NCI-H187 (cell line): ENCODE results near the gene ITGB2.
"Not testable (repeated sequence)": the region's sequence is repeated elsewhere in the genome, so short reads cannot be mapped to it uniquely, and the experiment has no call there.

ENCODE experiments used
- DNase-seq, 2 experiments: peaks; one replicate each; lab custom pipeline; 2025; lab: John Stamatoyannopoulos, UW

The ITGB2 gene

DNA sequence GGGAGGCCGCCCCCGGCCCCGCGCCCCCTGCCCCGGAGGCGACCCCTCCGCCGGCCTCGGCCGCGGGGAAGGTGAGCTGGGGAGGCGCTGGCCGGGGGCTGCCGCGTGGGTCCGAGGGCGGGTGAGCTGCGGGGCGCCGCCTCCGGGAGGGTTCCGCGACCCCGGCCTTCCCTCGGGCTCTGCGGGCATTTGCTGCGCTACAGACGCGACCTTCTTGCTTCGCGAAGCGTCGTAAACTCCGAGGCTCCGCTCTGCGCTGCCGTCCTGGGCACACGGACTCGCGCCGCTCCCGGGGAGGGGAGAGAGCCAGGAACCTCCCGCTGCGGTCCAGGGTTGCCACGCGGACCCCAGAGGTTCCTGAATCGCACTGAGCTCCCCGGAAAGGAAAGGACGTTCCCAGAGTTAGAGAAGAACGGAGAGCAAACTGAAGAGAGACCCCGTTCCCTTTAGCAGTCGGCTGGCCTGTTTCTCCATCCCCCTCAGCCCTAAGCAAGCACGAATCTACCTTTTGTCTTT lies 19.5 kb upstream of the ITGB2 start:
- no peak for DNase-seq

GRCh38 chr21:44939532-44940115 lies 18.9 kb upstream of the ITGB2 start, which contains the start of gene SLX9:
TSS of gene SLX9 (plus strand) at chr21:44940029. CDS start at chr21:44940058, 29 bp downstream.
- peak; percentile 54 to 70 for DNase-seq

DNA sequence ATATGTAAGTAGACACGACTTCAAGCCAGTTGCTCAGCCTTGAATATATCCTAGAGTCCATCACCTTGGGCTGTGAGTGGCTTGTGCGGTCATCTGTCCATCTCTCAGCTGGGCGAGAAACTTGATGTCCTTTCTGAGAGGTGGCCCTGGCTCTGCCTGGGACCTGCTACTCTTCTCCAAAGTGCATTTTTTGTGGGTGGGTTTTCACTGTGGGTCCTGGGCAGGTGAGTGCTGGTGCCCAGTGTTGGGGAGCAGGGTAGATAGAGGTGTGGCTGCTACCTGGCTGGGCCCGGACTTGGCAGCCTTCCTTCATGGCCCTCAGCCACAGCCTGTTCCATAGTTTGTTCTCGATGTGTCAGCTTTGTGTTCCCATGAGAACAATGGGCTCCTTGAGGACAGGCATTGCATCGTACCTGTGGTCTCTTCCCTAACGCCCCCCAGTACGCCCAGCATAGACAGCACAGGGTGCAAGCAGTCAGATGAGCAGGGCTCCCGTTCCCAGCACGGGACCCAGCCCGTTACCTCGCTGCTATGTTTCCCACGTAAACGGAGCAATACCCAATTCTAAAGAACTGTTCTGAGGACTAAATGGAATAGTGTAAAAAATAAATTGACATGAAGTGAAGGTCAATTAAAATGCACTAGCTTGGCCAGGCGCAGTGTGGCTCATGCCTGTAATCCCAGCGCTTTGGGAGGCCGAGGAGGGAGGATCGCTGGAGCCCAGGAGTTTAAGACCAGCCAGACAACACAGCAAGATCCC lies 18.3 kb upstream of the ITGB2 start:
- no peak for DNase-seq

GRCh38 chr21:44935533-44935927 lies 14.8 kb upstream of the ITGB2 start:
- no peak for DNase-seq

GRCh38 chr21:44934797-44935532 lies 14.3 kb upstream of the ITGB2 start:
- DNase-seq: no peak

- DNase-seq: no peak
Observed at GRCh38 chr21:44934276-44934675, 13.6 kb upstream of the ITGB2 start.

- DNase-seq: no peak
Observed at GRCh38 chr21:44933918-44934260, 13.2 kb upstream of the ITGB2 start.

- no peak for DNase-seq
Observed at GRCh38 chr21:44933199-44933917, 12.7 kb upstream of the ITGB2 start.

GRCh38 chr21:44932408-44933181 lies 11.9 kb upstream of the ITGB2 start:
- DNase-seq: no peak

GRCh38 chr21:44931501-44932407 lies 11.1 kb upstream of the ITGB2 start:
- DNase-seq: no peak

- no peak for DNase-seq
Observed at GRCh38 chr21:44931137-44931500, 10.4 kb upstream of the ITGB2 start.

DNA sequence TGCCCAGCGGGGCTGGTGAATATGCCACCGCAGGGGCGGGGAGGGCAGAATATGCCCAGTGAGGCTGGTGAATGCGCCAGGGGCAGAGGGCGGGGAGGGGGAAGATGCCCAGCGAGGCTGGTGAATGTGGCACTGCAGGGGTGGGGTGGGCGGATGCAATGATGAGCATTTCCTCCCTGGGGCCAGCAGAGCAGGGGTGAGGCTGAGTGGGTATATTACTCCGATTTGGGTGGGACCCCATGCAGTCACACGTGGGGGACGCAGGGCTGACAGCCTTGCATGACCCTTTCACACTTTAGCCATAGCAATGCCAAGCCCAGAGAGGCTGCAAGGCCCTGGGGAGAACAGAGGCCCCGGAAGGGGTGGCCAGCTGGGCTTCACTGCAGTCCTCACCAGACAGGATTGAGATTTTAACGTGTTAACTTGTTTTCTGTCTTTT lies 9.9 kb upstream of the ITGB2 start:
- no peak for DNase-seq

GRCh38 chr21:44929799-44930542 lies 9.3 kb upstream of the ITGB2 start:
- DNase-seq: no peak

DNA sequence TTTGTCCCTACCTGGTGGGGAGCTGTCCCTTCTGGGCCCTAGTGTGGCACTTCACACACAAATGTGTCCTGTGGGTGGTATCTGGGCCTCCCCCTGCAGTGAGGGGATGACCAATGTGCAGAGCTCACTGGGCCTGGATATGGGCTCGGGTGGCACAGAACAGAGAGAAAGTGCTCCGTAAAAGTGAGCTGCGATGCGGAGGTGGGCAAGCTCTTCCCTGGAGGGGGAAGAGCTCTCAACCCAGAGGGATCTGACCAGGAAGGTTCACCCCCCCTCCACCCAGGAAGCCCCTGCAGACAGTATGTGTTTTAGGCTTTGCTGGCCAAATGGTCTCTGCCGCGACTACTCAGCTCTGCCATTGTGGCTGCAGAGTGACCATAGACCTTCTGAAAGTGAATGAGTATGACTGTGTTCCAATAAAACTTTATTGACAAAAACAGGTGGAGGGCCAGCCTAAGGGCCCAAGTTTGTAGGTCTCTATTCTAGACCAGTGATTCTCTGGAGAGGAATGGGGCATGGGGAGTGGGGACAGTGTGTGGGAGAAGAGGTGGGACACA lies 8.6 kb upstream of the ITGB2 start:
- DNase-seq: no peak

DNA sequence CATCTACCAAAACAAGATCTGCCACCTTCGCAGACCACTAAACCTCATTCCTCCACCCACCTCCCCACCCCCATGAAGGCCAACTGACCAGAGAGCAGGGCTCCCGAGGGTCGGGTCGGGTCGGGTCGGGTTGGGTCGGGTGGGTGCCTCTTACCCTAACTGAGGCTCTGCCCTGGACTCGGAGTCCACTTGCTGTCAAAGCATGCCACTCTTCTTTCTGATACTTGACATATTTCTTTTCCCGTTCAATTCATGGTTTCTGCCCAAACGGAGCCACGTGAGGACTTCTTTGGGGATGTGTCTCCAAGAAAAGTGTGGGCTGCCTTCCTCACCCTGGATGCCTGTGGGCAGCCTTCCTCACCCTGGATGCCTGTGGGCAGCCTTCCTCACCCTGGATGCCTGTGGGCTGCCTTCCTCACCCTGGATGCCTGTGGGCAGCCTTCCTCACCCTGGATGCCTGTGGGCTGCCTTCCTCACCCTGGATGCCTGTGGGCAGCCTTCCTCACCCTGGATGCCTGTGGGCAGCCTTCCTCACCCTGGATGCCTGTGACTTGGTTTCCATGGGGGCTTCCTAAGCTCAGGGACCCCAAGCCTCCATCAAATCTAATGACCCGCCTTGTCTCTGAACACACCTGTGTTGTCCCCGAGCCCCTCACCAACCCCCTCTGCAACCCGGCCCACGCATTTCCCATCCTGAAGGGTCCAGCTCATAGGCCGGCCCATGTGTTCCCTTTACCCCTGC lies 8.0 kb upstream of the ITGB2 start:
- DNase-seq: not testable (repeated sequence)

DNA sequence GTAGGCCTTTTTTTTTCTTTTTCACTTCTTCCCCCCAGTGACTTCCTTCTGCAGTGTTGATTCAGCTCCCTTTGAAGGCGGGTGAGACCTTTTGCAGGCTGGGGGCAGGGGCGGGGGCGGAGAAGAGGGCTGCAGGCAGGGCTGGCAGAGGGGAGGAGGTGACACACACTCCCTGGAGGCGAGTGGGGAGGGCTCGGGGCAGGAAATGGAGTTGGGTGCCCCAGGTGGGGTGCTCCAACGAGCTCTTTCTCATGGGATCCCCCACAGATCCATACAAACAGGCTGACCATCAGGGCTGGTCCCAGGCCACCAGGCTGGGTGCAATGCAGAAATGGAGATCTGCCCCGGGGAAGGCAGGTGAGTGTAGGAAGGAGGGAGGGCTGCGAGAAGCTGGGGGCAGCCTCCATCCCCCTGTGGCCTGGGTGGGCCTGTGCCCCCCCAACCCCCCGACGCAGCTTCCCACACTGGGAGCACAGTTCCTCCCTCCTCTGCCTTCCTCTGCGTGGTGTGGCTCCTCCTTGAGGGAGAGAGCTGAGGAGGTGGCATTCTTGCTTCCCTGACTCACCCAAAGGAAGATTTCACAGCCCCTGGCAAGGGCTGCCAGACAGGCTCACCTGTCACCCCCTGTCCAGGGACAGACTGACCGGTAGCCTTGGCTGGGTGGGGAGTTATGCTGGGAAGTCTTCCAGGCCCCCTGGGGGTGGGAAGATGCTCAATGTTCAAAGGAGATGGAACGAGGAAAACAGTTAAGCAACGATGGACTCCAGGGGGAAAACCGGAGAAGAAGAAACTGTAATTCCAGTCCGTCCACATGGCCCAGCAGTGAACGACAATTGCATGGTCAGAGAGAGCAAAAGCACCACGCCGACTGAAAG lies 7.1 kb upstream of the ITGB2 start:
- DNase-seq: no peak

DNA sequence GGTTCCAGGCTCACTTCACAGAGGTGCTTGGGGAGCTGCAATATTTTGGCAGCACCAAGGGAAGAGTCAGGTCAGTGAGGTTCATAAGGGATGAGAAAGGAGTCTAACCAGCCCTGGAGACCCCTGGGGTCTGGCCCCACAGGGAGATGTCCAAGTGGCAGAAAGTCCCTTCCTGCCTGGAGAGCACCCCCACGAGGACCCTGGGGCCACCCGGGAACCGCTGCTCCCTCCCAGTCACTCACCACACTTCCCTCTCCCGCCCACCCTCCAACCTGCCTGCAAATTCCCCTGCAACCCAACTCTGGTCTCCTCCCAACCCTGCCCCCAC lies 6.5 kb upstream of the ITGB2 start:
- no peak for DNase-seq
